ENCODE data around the gene ZNFX1.

ZNFX1 gene

GRCh38 chr20:49292010-49292409, 14.2 kb upstream of the ZNFX1 start:
- DNase-seq (ENCODE audit: low read depth in 2 of 2, low spot score in 1 of 2), result no peak

GRCh38 chr20:49291200-49291599, 13.3 kb upstream of the ZNFX1 start:
- no peak for DNase-seq (ENCODE audit: low read depth in 2 of 2, low spot score in 1 of 2)

- DNase-seq (ENCODE audit: low read depth in 2 of 2, low spot score in 1 of 2), result no peak
Observed at GRCh38 chr20:49290608-49291191, 12.8 kb upstream of the ZNFX1 start.

- DNase-seq (ENCODE audit: low read depth in 2 of 2, low spot score in 1 of 2), result no peak
Observed at GRCh38 chr20:49288784-49289696, 11.2 kb upstream of the ZNFX1 start.

GRCh38 chr20:49288250-49288751, 10.4 kb upstream of the ZNFX1 start:
- no peak for DNase-seq (ENCODE audit: low read depth in 2 of 2, low spot score in 1 of 2)

GRCh38 chr20:49287555-49288249, 9.8 kb upstream of the ZNFX1 start:
- no peak for DNase-seq (ENCODE audit: low read depth in 2 of 2, low spot score in 1 of 2)

- DNase-seq (ENCODE audit: low read depth in 2 of 2, low spot score in 1 of 2), result no peak
Observed at GRCh38 chr20:49286689-49287551, 9.1 kb upstream of the ZNFX1 start.

- DNase-seq (ENCODE audit: low read depth in 2 of 2, low spot score in 1 of 2), result no peak
Observed at GRCh38 chr20:49285813-49286494, 8.1 kb upstream of the ZNFX1 start.

GRCh38 chr20:49285233-49285668, 7.4 kb upstream of the ZNFX1 start:
- DNase-seq (ENCODE audit: low read depth in 2 of 2, low spot score in 1 of 2), result no peak

GRCh38 chr20:49284818-49285217, 7.0 kb upstream of the ZNFX1 start:
- DNase-seq (ENCODE audit: low read depth in 2 of 2, low spot score in 1 of 2), result no peak

GRCh38 chr20:49283703-49284625, 6.1 kb upstream of the ZNFX1 start:
- no peak for DNase-seq (ENCODE audit: low read depth in 2 of 2, low spot score in 1 of 2)

GRCh38 chr20:49283176-49283702, 5.4 kb upstream of the ZNFX1 start:
- DNase-seq (ENCODE audit: low read depth in 2 of 2, low spot score in 1 of 2), result no peak

GRCh38 chr20:49282584-49283171, 4.8 kb upstream of the ZNFX1 start:
- DNase-seq (ENCODE audit: low read depth in 2 of 2, low spot score in 1 of 2), result no peak

GRCh38 chr20:49281913-49282467, 4.1 kb upstream of the ZNFX1 start:
- DNase-seq (ENCODE audit: low read depth in 2 of 2, low spot score in 1 of 2), result no peak

- no peak for DNase-seq (ENCODE audit: low read depth in 2 of 2, low spot score in 1 of 2)
Observed at GRCh38 chr20:49281059-49281912, 3.4 kb upstream of the ZNFX1 start.

- no peak for DNase-seq (ENCODE audit: low read depth in 2 of 2, low spot score in 1 of 2)
Observed at GRCh38 chr20:49280463-49281058, 2.7 kb upstream of the ZNFX1 start.
